ENCODE results near the gene IL24. TPM values are rescaled to one million over a fixed set of nuclear protein-coding genes. Genes with fewer than 3 reads are reported as not detected.

Gene IL24
- total RNA-seq, 1 experiment from 2014 or later, result not detected

DNA sequence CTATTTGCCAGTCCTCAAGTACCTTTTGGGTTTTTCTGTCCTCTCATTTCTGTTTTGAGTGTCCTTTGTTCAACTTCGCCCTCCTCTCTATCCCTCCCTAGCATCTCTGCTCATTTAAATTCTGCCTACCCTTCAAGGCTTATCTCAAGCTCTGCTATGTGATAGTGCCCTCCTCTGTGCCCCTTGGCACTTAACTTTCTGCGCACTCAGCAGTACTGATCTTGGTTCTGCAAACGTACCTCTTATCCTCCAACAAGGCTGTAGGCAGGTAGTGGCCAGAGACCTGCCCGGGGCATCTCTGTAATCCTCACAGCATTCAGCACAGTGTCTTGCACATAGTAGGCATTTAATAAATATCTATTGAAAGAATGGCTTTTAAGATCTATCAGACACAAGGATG, 37.1 kb upstream of the IL24 start:
- H3K9me2 ChIP-seq (ENCODE audit: insufficient read depth), result no peaks in the 10 kb centered on the region
- intact Hi-C loops (cut with micrococcal nuclease; ENCODE audit: unreplicated experiment), result no loop called here
- no peaks in the 10 kb centered on the region for H3K9me3 ChIP-seq (ENCODE audit: insufficient read depth, low read depth)
- no peak overlapping the region for H3K4me2 ChIP-seq
- no peaks in the 10 kb centered on the region for H4K20me1 ChIP-seq (ENCODE audit: insufficient read depth)
- H2AFZ ChIP-seq, result no peak overlapping the region
- H3K36me3 ChIP-seq (ENCODE audit: low read depth), result no peaks in the 10 kb centered on the region
- H3F3A ChIP-seq (ENCODE audit: insufficient read depth, low read depth), result no peaks in the 10 kb centered on the region
- no peak overlapping the region for H3K4me3 ChIP-seq
- ChIA-PET POLR2A (ENCODE audit: unreplicated experiment) (no interaction called here), CTCF (interaction anchor here (1.1 kb wide), 1 partner anchor 53 kb away, joined by 4 read pairs; no protein-coding TSS in a partner anchor)
- no TSS peak for BruUV-seq (replicated peaks)
- H3K27me3 ChIP-seq (ENCODE audit: insufficient read depth, low read depth), result peaks cover 18% of the 10 kb centered on the region
- H3K4me1 ChIP-seq (replicated peaks; ENCODE audit: insufficient read depth), result no peaks in the 10 kb centered on the region; the same call in 1 of the 2 replicates
- TF ChIP-seq CTCF (conservative IDR thresholded peaks at IDR 0.05), result no peak
- no peak for TF ChIP-seq EZH2 (IDR thresholded peaks at IDR 0.05; ENCODE audit: low read depth)
- DNase-seq, result no peak
- no peaks in the 10 kb centered on the region for H3K79me2 ChIP-seq (ENCODE audit: low read depth)
- H3K27ac ChIP-seq, result no peak overlapping the region

DNA sequence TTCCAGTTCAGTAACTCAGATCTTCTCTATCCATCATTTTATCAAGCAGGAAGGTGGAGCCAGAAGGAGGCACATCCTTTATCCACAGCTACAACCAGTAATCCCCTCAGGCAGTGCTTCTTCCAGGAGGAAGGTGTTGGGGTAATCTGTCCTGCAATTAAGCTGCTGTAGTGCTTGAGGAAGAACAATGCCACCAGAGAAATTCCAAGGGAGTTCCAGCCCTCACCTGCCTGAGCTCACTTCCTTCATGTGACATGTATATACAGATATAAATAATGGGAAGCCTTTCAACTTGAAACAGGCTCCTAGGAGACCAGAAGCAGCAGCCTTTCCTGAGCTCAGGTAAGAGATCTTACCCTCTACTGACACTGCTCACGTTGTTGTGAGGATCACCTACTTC, 34.0 kb upstream of the IL24 start:
- TF ChIP-seq CTCF (conservative IDR thresholded peaks at IDR 0.05), result no peak
- TF ChIP-seq EZH2 (IDR thresholded peaks at IDR 0.05; ENCODE audit: low read depth), result no peak
- H3K4me1 ChIP-seq (replicated peaks; ENCODE audit: insufficient read depth), result no peaks in the 10 kb centered on the region; the same call in 1 of the 2 replicates
- no peak overlapping the region for H2AFZ ChIP-seq
- no peaks in the 10 kb centered on the region for H3K9me2 ChIP-seq (ENCODE audit: insufficient read depth)
- no peaks in the 10 kb centered on the region for H3K36me3 ChIP-seq (ENCODE audit: low read depth)
- POLR2A ChIA-PET (ENCODE audit: unreplicated experiment), result interaction anchor here (0.6 kb wide), 1 partner anchor 32 kb away, joined by 3 read pairs; no protein-coding TSS in a partner anchor
- no peaks in the 10 kb centered on the region for H3K79me2 ChIP-seq (ENCODE audit: low read depth)
- intact Hi-C loops (cut with micrococcal nuclease; ENCODE audit: unreplicated experiment), result no loop called here
- no peak overlapping the region for H3K4me3 ChIP-seq
- DNase-seq, result no peak
- no peaks in the 10 kb centered on the region for H3F3A ChIP-seq (ENCODE audit: insufficient read depth, low read depth)
- peaks cover 30% of the 10 kb centered on the region for H3K27me3 ChIP-seq (ENCODE audit: insufficient read depth, low read depth)
- CTCF ChIA-PET, result interaction anchor here (1.0 kb wide), 1 partner anchor 49 kb away, joined by 3 read pairs; no protein-coding TSS in a partner anchor
- H3K9me3 ChIP-seq (ENCODE audit: insufficient read depth, low read depth), result no peaks in the 10 kb centered on the region
- no TSS peak for BruUV-seq (replicated peaks)
- H3K27ac ChIP-seq, result no peak overlapping the region
- H4K20me1 ChIP-seq (ENCODE audit: insufficient read depth), result no peaks in the 10 kb centered on the region
- no peak overlapping the region for H3K4me2 ChIP-seq

DNA sequence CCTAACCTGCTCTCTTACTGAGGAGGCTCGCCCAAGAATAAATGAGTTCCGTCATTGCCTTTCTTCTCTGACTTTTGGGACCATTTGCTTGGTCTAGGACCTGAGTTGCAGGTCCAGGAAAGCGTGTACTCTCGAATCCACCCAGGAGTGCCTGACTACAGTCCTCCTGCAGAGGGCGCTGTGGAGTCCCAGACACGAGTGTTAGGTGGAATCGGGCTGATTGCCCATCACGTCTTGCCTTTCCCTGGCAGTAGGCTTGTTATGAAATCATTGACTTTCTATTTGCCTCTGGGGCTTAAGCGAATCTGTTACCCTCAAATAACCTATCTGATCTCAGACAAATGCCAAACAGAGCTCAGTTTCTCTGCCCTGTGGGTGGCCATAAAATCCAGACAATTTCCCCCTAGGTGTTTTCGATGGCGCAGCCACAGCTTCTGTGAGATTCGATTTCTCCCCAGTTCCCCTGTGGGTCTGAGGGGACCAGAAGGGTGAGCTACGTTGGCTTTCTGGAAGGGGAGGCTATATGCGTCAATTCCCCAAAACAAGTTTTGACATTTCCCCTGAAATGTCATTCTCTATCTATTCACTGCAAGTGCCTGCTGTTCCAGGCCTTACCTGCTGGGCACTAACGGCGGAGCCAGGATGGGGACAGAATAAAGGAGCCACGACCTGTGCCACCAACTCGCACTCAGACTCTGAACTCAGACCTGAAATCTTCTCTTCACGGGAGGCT, 32.1 kb upstream of the IL24 start, which contains the start of gene IL20:
Gene IL20 (plus strand): TSS at position 685 of the 733 bp plus-strand sequence. CDS start 230 bp downstream, outside the sequence.
- CTCF ChIA-PET, result interaction anchor here (0.7 to 1.5 kb wide), 2 partner anchors 48 to 56 kb away, joined by 4 to 5 read pairs; no protein-coding TSS in a partner anchor
- intact Hi-C loops (cut with micrococcal nuclease; ENCODE audit: unreplicated experiment), result loop anchor here (2.0 kb wide), 1 partner anchor 46 kb away; no protein-coding TSS in a partner anchor
- H3K9me2 ChIP-seq (ENCODE audit: insufficient read depth), result no peaks in the 10 kb centered on the region
- DNase-seq, result peak; percentile 48 to 61
- no peaks in the 10 kb centered on the region for H3K4me1 ChIP-seq (replicated peaks; ENCODE audit: insufficient read depth)
- no peak within 1 kb of the TSS for H3K27ac ChIP-seq
- no peak within 1 kb of the TSS for H2AFZ ChIP-seq
- H3F3A ChIP-seq (ENCODE audit: insufficient read depth, low read depth), result no peaks in the 10 kb centered on the region
- TF ChIP-seq EZH2 (IDR thresholded peaks at IDR 0.05; ENCODE audit: low read depth) (no peak), CTCF (conservative IDR thresholded peaks at IDR 0.05) (peak; percentile 85)
- no TSS peak for BruUV-seq (replicated peaks)
- no peaks in the 10 kb centered on the region for H3K9me3 ChIP-seq (ENCODE audit: insufficient read depth, low read depth)
- POLR2A ChIA-PET (ENCODE audit: unreplicated experiment), result interaction anchor here (0.6 kb wide), 1 partner anchor 9 kb away, joined by 5 read pairs; no protein-coding TSS in a partner anchor
- H3K4me3 ChIP-seq, result no peak within 1 kb of the TSS
- peaks cover 28% of the 10 kb centered on the region for H3K27me3 ChIP-seq (ENCODE audit: insufficient read depth, low read depth)
- no peaks in the 10 kb centered on the region for H4K20me1 ChIP-seq (ENCODE audit: insufficient read depth)
- no peaks in the 10 kb centered on the region for H3K79me2 ChIP-seq (ENCODE audit: low read depth)
- H3K36me3 ChIP-seq (ENCODE audit: low read depth), result no peaks in the 10 kb centered on the region
- H3K4me2 ChIP-seq, result no peak within 1 kb of the TSS

Measured in PC-9 (cell line).